Dedifferentiated amniotic fluid mesenchymal stem cell (primary cell): ENCODE measurements around the gene DNAH8.

Experiments used
- DNase-seq: peaks from one replicate; pipeline ENCODE4 v3.0.0-alpha.2; 2016; ENCODE audit errors: extremely low spot score

Gene DNAH8

DNA sequence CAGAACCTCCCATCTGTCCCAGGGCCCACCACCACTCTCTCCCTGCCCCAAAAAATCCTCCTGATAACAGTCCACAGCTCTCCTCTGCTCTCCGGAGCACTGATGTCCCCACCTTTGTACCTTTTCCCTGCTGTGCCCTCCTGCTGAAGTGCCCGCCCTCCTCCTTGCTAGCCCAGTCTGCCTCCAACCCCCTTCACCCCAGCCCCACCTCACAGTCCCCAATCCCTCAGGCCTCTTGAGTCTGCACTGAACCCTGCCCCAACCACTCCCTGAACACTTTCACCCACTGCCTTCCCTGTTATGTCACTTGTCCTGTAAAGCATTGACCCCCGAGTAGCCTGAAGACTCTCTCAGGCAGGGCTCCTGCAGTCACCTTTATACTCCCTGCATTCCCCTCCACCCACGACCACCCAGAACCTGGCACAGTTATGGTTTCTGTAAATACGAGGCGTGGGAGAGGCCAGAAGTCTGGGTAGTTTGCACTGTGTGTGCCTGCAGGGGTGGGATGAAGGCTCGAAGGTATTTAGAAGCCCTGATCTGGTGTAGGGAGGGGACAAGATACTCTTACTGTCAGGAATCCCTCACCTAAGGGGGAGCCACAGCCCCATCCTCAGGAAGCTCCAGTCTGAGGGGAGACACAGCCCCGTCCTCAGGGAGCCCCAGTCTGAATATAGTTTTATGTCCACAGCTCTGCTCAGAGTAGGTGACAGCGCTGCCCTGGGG, 338.9 kb downstream of the DNAH8 start:
- DNase-seq = no peak

- DNase-seq = no peak
These were observed 339.5 kb downstream of the DNAH8 start for GRCh38 chr6:39054577-39055142.

DNA sequence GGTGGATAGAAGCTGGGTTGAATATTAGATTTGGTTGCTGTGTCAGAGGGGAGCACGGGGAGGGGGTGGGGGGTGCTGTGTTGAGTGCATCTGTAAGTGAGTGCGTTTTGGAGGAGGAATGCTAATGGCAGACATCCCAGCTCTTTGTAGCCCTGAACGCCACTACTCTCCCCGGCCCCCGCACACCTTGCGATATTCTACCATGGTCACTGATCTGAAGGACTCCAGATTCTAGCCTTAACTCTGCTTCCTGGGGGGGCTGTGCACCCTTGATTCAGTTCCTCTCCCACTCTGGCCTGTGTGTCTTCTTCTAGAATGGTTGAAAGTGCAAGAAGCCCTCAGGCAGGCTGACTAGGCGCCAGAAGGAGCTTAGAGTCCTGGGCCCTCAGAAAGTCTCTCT, 340.6 kb downstream of the DNAH8 start:
- no peak for DNase-seq

GRCh38 chr6:39056191-39056590, 341.1 kb downstream of the DNAH8 start:
- no peak for DNase-seq

GRCh38 chr6:39056681-39057080, 341.6 kb downstream of the DNAH8 start:
- no peak for DNase-seq

- DNase-seq = no peak
These were observed 342.4 kb downstream of the DNAH8 start for GRCh38 chr6:39057251-39058155.

GRCh38 chr6:39058471-39059147, 343.5 kb downstream of the DNAH8 start:
- no peak for DNase-seq

DNA sequence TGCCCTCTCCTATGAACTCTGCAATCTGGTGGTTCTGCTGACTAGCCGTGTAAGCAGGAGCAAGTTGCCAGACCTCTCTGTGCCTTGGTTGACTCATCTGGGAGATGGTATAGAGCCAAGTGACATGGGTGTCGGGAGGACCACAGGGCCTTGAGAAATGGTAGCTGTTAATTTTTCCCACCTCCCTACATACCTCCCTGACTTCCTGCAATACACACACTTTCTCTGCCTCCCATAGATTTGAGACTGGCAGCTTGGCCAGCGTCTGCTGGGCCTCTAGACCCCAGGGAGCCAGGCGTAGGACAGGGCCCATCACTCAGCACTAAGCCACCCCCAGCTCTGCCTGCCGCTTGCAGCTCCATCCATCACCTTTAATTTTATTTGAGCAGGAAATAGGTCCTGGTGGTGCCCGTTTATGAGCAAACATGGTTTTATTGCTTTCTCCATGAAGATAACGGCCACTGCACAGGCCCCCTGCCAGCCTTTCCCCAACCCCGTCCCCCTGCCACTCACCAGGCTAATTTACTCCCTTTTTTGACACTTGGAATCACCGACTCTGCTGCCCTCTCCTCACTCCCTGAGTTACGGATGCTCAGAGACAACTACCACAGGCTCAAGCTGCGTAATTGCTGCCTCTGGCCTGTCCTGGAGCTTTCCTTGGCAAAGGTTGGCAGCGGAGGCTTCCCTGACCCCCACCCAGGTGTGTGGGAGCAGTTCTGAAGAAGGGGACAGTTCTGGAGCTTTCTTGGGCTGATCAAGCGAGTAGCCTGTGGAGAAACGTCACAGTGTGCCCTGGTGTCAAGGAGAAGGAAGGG, 344.6 kb downstream of the DNAH8 start:
- DNase-seq = no peak

DNA sequence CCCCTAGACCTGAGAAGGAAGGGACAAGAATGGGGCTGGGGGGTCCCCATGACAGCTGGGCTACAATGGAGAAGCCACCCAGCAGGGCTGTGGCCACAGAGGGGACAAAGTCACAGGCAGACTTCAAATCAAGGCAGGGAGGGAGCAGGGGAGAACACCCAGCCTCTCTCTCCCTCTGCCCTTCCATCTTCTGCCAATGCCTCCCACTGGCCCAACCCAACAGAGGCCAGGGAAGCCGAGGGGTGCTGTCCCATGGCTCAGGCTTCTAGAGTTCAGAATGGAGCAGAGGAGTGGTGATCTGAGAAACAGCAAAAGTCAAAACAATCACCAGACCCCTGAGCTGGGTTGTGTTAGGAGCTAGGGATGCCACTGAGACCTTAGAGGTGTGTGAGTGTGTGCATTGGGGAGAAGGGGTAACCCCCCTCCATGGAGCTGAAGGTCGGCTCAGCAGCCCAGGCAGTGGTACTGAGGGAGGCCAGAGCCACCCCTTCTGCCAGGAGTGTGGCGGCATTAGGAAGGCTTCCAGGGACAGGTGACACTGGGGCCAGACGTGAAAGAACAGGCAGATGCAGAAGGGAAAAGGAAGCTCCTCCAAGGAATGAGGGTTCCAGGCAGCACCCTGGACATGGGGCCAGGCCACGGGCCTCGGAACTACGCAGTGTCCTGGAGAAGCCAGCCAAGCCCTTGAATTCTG, 345.5 kb downstream of the DNAH8 start:
- DNase-seq = no peak

- no peak for DNase-seq
These were observed 346.1 kb downstream of the DNAH8 start for GRCh38 chr6:39061182-39061581.

DNA sequence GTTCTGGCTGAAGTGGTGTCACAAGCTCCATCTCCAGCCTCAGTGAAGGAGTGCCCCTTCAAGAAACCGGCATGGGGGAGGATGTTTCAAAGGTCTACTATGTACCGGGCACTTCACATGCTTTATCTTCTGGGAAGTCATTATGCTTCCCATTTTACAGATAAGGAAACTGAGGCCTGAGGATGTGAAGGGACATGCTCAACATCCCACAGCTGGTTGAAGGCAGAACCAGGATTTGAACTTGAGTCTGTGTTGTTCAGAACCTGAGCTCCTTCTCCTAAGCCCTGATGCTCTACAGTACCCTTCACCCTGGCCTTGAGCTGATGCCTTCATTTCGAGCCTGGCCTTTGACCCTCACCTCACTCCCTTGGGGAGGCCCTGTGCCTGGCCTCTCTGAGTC, 346.5 kb downstream of the DNAH8 start:
- DNase-seq = no peak

DNA sequence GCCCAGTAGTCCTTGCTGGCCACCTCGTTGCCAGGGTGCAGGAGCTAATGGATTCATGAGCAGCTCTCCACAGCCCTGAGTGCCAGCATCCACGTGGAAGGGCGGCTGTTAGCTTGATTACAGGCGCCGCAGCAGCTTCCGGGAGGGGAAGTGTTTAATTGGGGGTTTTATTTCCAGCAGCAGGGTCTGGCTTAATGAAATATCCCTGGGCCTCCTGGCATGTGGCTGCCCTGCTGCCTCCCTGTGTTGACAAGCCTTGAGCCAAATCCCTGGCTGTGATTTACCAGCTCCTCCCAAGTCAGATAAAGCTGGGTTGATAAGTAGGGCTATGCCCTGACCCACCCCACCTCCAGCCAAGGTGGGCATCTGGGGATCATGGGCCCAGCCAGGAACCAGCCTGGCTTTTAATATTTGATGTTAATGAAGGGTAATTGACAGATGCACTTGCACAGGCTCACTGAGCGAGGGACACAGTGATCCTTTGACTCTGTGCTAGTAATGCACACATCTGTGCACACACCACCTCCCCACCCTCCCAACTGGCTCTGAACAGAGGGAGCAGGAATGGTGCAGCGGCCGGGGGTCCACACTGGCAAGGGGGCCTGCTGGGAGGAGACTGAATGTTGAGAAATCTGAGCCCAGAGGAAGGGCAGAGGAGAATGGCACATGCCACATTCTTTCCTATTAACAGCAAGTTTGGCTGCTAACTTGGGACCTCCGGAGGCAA, 347.1 kb downstream of the DNAH8 start:
- DNase-seq = no peak

GRCh38 chr6:39063526-39063925, 348.4 kb downstream of the DNAH8 start:
- DNase-seq = no peak

GRCh38 chr6:39065561-39065960, 350.4 kb downstream of the DNAH8 start:
- DNase-seq = no peak

DNA sequence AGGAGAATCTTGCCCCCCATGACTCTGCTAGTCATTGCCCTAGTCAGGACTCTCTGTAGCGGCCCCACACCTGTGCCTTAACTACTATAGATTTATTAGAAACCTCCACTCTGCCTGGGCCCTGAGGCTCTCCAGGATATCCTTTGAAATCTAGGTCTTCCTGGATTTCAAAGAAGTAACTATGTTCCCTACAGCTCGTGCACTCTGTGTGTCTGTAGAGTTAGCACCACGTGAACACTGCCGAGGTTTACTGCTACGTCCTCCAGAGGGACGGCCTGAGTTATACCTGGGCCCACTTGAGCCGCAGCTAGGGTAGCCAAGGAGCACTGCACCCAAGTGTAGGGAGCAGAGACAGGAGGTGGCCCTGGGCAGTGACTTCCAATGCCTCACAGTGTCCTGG, 353.3 kb downstream of the DNAH8 start:
- no peak for DNase-seq

DNA sequence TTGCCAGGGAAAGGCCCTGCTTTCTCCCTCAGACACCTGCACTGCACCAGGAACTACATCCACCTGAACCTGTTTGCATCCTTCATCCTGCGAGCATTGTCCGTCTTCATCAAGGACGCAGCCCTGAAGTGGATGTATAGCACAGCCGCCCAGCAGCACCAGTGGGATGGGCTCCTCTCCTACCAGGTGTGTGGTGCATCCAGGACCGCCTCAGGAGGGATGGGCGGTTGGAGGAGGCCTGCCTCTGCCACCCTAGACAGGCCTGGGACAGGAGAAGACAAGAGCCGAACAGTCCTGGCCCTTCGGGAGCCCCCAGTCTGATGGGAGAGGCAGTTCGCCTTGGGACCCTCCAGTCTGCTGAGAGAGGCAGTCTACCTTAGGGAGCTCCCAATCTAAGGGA, 357.7 kb downstream of the DNAH8 start:
- DNase-seq = no peak

DNA sequence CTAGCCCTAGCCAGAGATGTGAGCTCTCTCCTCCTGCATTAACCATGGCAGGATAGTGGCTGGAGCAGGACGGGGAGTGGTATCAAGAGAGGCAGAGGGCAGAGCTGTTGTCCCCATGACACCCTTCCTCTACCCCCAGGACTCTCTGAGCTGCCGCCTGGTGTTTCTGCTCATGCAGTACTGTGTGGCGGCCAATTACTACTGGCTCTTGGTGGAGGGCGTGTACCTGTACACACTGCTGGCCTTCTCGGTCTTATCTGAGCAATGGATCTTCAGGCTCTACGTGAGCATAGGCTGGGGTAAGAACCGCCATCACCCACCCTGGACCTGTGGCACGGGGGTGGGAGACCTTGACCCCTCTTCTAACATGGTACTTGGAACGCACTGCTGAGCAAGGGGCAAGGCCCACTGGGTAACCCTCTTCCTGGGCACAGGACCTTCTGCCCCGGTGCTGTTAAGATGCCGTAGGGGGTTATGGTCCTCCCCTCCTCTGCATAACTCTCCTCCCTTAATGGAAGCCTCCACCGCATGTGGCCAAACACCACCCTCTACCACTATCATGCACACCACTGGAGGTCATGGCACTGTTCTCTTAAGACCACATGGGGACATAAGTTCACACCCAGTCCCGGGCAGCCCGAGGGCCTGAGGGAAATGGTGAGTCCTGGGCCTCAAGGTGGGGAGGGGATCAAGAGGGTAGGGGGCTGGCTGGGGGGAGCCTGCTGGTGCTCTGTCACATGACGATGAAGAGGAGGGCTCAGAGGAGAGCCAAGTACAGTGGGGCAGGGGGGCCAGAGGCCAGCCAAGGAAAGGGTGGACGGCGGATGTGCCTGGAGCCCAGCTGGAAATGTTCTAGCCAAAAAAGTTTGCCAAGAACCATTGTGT, 358.6 kb downstream of the DNAH8 start:
- DNase-seq = no peak

- DNase-seq = no peak
These were observed 359.4 kb downstream of the DNAH8 start for GRCh38 chr6:39074486-39074885.
